PC-9 (cell line): ENCODE measurements around the gene SLC25A53. TPM values are rescaled to one million over a fixed set of nuclear protein-coding genes. Genes with fewer than 3 reads are reported as not detected.

ENCODE experiments used
- BruUV-seq: library from RNA; stranded (reverse); fragments of 400-500 nt; replicated peaks from 2 replicates; lab custom pipeline; 2021; lab: Mats Ljungman, UMichigan
- CTCF ChIA-PET: fragments of 300-600 bp; sonication (Branson Sonifier 250); formaldehyde crosslinking; loops from one replicate; lab custom pipeline; 2022; ENCODE audit warnings: antibody characterized with exemption; lab: Charles Lee
- POLR2A ChIA-PET: fragments of 300-600 bp; sonication (Branson Sonifier 250); formaldehyde crosslinking; loops from one replicate; lab custom pipeline; 2022; ENCODE audit warnings: antibody characterized with exemption; ENCODE audit not compliant: unreplicated experiment; lab: Charles Lee
- DNase-seq, 2 experiments: peaks; one replicate each; pipeline versions ENCODE4 v3.0.0 to v3.0.0-alpha.2; 2015 to 2022; ENCODE audit warnings: mixed read lengths in 1 of 2
- H2AFZ ChIP-seq: fragments of 200-600 bp; sonication (generic); 2 replicates; pipeline ENCODE4 v1.8.1; 2017; ENCODE audit warnings: antibody characterized with exemption
- H3F3A ChIP-seq: fragments of 200-600 bp; sonication (generic); 2 replicates; pipeline ENCODE4 v1.8.1; 2017; ENCODE audit warnings: antibody characterized with exemption, mild to moderate bottlenecking, low read depth; ENCODE audit not compliant: insufficient read depth
- H3K27ac ChIP-seq: fragments of 200-600 bp; sonication (generic); 2 replicates; pipeline ENCODE4 v1.6.1; 2016; ENCODE audit warnings: mixed run types
- H3K27me3 ChIP-seq: fragments of 200-600 bp; sonication (generic); 2 replicates; pipeline ENCODE4 v1.6.1; 2016; ENCODE audit warnings: low read depth, mixed run types; ENCODE audit not compliant: insufficient read depth
- H3K36me3 ChIP-seq: fragments of 200-600 bp; sonication (generic); 2 replicates; pipeline ENCODE4 v1.6.1; 2016; ENCODE audit warnings: low read depth, mixed run types
- H3K4me1 ChIP-seq: fragments of 200-600 bp; sonication (generic); replicated peaks from 2 replicates; pipeline ENCODE4 v1.6.1; 2016; ENCODE audit warnings: mixed run types; ENCODE audit not compliant: insufficient read depth
- H3K4me2 ChIP-seq: fragments of 200-600 bp; sonication (generic); 2 replicates; pipeline ENCODE4 v1.6.1; 2017; ENCODE audit warnings: mixed run types
- H3K4me3 ChIP-seq: fragments of 200-600 bp; sonication (generic); 2 replicates; pipeline ENCODE4 v1.6.1; 2016; ENCODE audit warnings: mixed run types
- H3K79me2 ChIP-seq: fragments of 200-600 bp; sonication (generic); 2 replicates; pipeline ENCODE4 v1.6.1; 2017; ENCODE audit warnings: low read depth, mixed run types
- H3K9me2 ChIP-seq: fragments of 200-600 bp; sonication (generic); 2 replicates; pipeline ENCODE4 v1.8.1; 2017; ENCODE audit warnings: mild to moderate bottlenecking; ENCODE audit not compliant: insufficient read depth
- H3K9me3 ChIP-seq: fragments of 200-600 bp; sonication (generic); 2 replicates; pipeline ENCODE4 v1.8.1; 2016; ENCODE audit warnings: low read depth; ENCODE audit not compliant: insufficient read depth
- H4K20me1 ChIP-seq: fragments of 200-600 bp; sonication (generic); 2 replicates; pipeline ENCODE4 v1.8.1; 2017; ENCODE audit not compliant: insufficient read depth
- EZH2 ChIP-seq: fragments of 200-600 bp; sonication (generic); IDR thresholded peaks from 2 replicates; pipeline ENCODE4 v1.8.0; 2017; ENCODE audit warnings: antibody characterized with exemption, low read depth
- intact Hi-C: fragments of 100-400 bp; cut with micrococcal nuclease; formaldehyde crosslinking; loops from one replicate; pipeline ENCODE4 v1.10.0; 2022; ENCODE audit not compliant: unreplicated experiment
- total RNA-seq: library from RNA; stranded (reverse); gene quantifications from 2 replicates; pipeline ENCODE4 v1.2.3, GENCODE V29; 2021
- TF ChIP-seq, protein P1 (sequence below): fragments of 200-600 bp; sonication (generic); conservative IDR thresholded peaks from 2 replicates; pipeline ENCODE4 v1.6.1; 2017; ENCODE audit warnings: mixed run types, antibody characterized with exemption, mild to moderate bottlenecking, moderate library complexity

The SLC25A53 gene
- total RNA-seq, 1 experiment from 2014 or later: 6.4 TPM

DNA sequence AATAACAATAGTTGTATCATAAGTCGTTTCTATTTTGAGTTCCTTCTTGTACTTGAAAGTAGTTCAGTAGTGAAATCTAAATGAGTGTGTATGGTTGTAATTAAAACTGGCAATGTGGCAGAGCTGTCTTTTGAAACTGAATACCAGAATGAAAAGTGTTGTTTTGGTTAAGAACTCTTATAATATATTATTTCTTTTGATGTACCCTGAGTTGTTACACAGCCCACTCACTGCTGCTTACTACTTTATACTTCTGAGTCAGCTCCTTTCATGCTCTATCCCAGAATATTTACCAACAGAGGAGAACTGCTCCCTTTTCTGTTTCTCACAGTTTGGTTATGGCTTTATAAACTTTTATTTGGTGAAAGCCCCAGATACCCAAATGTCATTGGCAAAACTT lies 38.2 kb upstream of the SLC25A53 start:
- Histone ChIP-seq H3K27ac (no peak overlapping the region), H4K20me1 (no peaks in the 10 kb centered on the region), H3F3A (0 out of 2 replicates have a peak, but pooled peaks cover 4% of the 10 kb centered on the region), H3K9me3 (no peaks in the 10 kb centered on the region), H3K9me2 (no peaks in the 10 kb centered on the region), H3K4me3 (no peak overlapping the region), H3K27me3 (no peaks in the 10 kb centered on the region), H3K36me3 (peaks cover 8% of the 10 kb centered on the region; the same call in 1 of the 2 replicates), H3K79me2 (no peaks in the 10 kb centered on the region), H2AFZ (no peak overlapping the region), H3K4me1 (no peaks in the 10 kb centered on the region), H3K4me2 (no peak overlapping the region)
- intact Hi-C loops: loop anchor here (1.0 to 5.0 kb wide), 2 partner anchors 76 to 147 kb away; no protein-coding TSS in a partner anchor
- TF ChIP-seq, protein P1, sequence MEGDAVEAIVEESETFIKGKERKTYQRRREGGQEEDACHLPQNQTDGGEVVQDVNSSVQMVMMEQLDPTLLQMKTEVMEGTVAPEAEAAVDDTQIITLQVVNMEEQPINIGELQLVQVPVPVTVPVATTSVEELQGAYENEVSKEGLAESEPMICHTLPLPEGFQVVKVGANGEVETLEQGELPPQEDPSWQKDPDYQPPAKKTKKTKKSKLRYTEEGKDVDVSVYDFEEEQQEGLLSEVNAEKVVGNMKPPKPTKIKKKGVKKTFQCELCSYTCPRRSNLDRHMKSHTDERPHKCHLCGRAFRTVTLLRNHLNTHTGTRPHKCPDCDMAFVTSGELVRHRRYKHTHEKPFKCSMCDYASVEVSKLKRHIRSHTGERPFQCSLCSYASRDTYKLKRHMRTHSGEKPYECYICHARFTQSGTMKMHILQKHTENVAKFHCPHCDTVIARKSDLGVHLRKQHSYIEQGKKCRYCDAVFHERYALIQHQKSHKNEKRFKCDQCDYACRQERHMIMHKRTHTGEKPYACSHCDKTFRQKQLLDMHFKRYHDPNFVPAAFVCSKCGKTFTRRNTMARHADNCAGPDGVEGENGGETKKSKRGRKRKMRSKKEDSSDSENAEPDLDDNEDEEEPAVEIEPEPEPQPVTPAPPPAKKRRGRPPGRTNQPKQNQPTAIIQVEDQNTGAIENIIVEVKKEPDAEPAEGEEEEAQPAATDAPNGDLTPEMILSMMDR: no peak
- no peak for TF ChIP-seq EZH2
- DNase-seq: no peak
- BruUV-seq: no TSS peak
- POLR2A ChIA-PET: no interaction called here
- CTCF ChIA-PET: interaction anchor here (1.0 kb wide), 1 partner anchor 141 kb away, joined by 3 read pairs; no protein-coding TSS in a partner anchor

DNA sequence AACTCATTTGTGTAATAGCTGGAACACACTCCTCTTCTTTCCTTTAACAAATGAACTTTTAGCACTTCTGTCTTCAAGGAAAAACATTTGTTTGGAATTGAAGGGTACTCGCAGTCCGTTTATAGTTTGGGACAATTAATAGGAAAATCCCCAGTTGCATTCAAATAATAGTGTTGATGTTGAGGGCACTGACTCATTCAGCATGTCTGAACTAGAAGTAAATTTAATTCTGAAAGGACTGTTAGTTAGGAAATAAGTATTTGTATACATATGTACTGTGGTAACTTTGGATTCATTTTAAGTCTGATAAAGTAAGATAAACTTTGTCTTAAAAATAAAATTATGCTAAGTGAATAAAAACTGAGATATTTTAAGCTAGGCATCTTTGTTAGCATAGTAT lies 36.7 kb upstream of the SLC25A53 start:
- Histone ChIP-seq H3K9me2 (no peaks in the 10 kb centered on the region), H3K36me3 (peaks cover 8% of the 10 kb centered on the region; the same call in 1 of the 2 replicates), H3K79me2 (no peaks in the 10 kb centered on the region), H4K20me1 (no peaks in the 10 kb centered on the region), H3K4me3 (no peak overlapping the region), H3K4me2 (no peak overlapping the region), H3K4me1 (no peaks in the 10 kb centered on the region), H3K27ac (no peak overlapping the region), H3K27me3 (no peaks in the 10 kb centered on the region), H3F3A (0 out of 2 replicates have a peak, but pooled peaks cover 4% of the 10 kb centered on the region), H2AFZ (no peak overlapping the region), H3K9me3 (no peaks in the 10 kb centered on the region)
- BruUV-seq: no TSS peak
- ChIA-PET CTCF (interaction anchor here (0.6 kb wide), 1 partner anchor 222 kb away, joined by 3 read pairs; no protein-coding TSS in a partner anchor), POLR2A (no interaction called here)
- intact Hi-C loops: no loop called here
- no peak for DNase-seq
- TF ChIP-seq, protein P1: no peak

DNA sequence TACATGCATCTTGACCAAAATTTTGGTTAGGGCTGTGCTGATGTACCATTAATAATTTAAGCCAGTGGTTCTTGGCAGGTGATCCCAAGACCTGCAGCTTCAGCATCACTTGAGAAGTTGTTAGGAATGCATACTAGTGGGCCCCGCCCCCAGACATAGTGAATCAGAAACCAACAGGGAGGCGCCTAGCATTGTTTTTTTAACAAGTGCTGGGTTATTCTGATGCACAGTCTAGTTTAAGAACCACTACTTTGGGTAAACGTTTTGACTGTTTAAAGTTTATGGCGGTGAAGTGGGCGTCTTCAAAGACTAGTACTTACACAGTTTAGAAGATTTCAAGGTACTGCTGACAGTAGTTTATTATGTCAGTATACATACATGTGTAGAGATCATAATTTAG lies 33.0 kb upstream of the SLC25A53 start:
- intact Hi-C loops: no loop called here
- H3K4me3 ChIP-seq: no peak overlapping the region
- ChIA-PET CTCF (no interaction called here), POLR2A (no interaction called here)
- H3K9me3 ChIP-seq: no peaks in the 10 kb centered on the region
- peaks cover 3% of the 10 kb centered on the region; the same call in 1 of the 2 replicates for H3K36me3 ChIP-seq
- TF ChIP-seq, protein P1: no peak
- no peak for TF ChIP-seq EZH2
- no peak for DNase-seq
- no peaks in the 10 kb centered on the region for H3K9me2 ChIP-seq
- no peaks in the 10 kb centered on the region for H3K79me2 ChIP-seq
- BruUV-seq: no TSS peak
- no peak overlapping the region for H2AFZ ChIP-seq
- no peak overlapping the region for H3K27ac ChIP-seq
- no peaks in the 10 kb centered on the region for H3K4me1 ChIP-seq
- no peaks in the 10 kb centered on the region for H4K20me1 ChIP-seq
- H3F3A ChIP-seq: no peaks in the 10 kb centered on the region
- no peaks in the 10 kb centered on the region for H3K27me3 ChIP-seq
- no peak overlapping the region for H3K4me2 ChIP-seq
